Dermis microvascular lymphatic vessel endothelial cell (primary cell): Measurements from ENCODE around the gene NOVA1. TPM values are rescaled to one million over a fixed set of nuclear protein-coding genes. Genes with fewer than 3 reads are reported as not detected.

Source experiments
- DNase-seq, 2 donors: peaks; one replicate each; pipeline versions ENCODE4 v3.0.0 to v3.0.0-alpha.2; 2010; ENCODE audit warnings: low read depth in 2 of 2
- total RNA-seq: library from RNA; depleted of rRNA; stranded (reverse); fragments of >200 nt; gene quantifications from 2 replicates; pipeline ENCODE4 v1.2.1, GENCODE V29; 2014

NOVA1 gene
- total RNA-seq, 1 donor from 2014 or later: under 0.01 TPM

DNA sequence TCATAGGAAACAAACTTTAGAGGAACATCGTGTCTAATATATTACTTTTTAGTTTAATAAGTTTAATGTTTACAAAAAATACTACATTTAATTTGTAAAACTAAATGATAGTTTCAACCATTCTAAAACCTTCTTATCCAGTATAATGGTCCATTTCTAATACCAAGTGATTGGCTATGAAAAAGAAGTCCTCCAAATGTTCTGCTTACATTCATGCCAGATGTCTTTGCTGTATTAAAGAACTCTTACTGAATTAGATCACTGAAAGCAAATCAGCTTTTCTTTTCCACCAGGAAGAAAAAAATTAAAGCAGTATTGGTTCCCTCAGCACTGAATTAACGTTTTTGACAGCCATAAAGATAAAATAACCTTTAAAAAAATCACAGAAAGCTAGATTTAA, 3.7 kb downstream of the NOVA1 start:
- no peak for DNase-seq

DNA sequence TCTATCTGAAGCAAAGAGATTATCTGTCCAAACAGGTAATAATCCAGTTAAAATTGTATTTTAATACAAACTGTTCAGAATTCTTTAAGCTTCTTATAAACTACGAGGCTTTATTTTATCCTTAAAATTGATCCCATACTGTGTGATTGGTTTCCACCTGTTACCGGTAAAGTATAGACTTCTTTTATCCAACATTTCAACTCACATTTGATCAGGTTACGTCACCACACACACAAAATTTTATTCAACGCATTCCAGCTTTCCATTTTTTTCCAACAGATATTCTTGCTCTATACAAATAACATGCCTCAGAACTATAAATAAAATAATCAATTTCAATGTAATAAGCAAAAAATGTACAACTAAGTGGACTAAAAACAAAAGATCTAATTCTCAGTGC, 4.5 kb downstream of the NOVA1 start:
- DNase-seq: no peak

DNA sequence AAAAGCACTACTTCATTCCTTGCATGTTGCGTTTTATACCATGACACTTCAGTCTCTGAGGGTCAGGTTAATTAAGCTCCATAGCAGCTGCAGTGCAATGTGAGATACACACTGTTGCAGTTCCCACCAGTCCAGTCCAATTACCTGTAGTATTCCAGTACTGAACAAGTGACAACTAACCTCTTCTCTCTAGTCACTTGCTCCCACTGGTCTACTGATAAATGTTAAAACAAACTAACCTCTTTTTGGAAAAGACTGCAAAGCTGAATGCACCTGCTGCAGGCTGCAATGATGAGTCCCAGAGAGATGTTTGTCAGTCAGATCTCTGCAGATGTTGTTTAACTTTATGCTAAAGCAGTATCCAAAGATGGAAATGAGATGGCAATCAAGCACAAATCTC, 7.9 kb downstream of the NOVA1 start:
- DNase-seq: no peak

DNA sequence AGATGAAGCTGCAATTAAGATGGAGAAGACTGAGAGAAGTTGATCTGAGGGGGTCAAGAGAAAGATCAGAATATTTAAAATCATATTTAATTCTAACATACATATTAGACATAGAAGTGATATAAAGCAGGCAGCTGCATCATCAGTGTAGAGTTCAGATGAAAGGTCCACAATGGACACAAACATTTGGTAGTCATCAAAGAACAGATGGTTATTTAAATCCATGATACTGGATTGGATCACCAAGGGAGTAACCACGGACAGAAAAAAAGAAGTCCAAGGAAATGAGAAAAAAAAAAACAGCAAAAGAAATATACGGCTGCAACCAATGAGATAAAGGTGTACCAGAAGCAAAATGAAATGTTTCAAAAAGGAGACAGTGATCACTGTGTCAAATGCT, 20.1 kb downstream of the NOVA1 start:
- DNase-seq: no peak

DNA sequence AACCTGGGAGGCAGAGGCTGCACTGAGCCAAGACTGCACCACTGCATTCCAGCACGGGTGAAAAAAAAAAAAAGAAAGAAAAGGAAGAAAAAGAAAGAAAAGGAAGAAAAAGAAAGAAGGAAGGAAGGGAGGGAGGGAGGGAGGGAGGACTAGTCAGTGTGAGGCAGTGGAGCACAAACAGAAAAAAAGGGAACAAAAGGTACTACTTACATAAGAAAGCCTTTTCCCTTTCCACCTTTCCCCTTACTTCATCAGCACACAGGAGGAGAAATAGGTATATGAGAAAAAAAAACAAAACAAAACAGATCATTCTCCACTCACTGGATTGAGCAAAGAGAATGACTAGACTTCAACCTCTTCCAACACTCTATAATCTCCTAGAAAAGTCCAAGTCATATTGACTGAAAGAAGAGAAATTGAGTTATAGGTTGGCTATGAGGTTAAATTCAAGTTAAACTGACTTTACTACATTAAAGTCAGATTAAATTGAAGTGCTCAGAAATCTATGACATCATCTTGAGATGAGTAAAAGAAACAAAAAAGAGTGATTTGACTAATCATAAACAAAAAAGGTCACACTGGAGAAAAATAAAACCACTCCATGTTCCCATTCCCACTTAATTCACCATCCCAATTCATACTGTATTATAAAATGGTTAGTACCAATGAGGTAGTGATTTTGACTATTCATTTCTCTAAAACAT, 43.6 kb downstream of the NOVA1 start:
- DNase-seq: no peak

DNA sequence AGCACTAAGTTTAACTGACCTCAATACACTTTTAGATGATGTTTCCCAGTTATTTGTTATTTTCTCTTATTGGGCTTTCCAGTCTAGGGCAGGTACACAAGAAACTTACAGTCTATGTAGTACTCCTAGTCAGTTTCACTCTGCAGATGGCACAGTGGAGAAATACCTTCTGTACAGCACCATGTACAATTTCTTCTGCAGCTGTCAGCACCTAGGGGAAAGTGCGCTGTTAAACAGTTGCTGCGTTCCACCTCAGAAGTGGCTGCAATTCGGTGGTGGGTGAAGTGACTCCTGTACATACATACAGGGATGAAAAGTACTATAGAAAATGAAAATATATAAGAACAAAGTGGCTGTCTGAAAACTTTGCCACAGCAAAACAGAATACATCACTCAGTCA, 48.3 kb downstream of the NOVA1 start:
- no peak for DNase-seq

DNA sequence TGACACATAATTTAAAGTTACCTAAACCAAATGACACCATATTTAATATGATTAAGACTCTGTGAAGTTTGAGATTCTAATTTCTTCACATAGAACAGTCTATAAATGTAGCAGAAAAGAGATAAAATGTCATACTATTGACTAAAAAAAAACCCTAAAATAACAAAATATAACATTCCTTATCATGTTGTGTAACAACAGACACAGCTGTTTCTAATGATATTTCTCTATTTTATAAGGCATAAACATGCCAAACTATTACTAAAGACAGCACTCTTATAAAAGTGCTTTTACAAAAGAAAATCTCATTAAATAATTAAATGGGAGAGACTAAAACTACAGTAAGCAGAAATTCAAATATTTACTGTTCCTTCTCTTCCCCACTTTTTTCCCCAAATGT, 49.4 kb downstream of the NOVA1 start:
- no peak for DNase-seq

DNA sequence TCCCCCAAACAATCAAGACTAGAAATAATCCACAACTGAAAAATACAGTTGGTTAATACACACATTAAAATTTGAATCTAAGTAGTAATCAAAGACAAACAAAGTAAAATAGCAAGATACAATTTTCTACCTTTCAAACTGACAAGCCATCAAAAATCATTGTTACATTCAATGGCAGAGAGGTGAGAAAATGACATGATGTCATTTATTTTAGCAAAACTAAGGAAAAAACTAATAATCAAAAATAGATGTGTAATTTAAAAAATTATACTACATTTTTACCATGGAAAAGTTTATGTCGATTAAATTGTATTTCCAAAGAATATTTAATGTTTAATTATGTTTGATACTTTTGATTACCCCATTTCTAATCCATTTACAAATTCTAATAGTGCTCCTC, 59.7 kb downstream of the NOVA1 start:
- DNase-seq: no peak

DNA sequence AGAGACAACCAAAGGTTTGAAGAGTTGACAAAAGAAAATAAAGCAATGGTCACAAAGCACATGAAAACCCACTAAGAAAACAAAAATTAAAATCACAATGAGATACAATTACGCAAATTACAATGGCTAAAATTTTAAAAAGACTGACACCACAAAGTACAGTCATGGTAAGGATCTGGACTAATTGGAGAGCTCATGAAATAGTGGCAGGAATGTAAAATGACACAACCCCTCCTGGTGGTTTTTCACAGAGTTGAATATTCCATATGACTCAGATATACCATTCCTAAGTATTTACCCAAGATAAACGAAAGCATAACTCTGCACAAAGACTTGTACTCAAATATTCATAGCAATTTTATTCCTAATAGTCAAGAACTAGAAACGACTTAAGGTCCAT, 65.9 kb downstream of the NOVA1 start:
- no peak for DNase-seq

DNA sequence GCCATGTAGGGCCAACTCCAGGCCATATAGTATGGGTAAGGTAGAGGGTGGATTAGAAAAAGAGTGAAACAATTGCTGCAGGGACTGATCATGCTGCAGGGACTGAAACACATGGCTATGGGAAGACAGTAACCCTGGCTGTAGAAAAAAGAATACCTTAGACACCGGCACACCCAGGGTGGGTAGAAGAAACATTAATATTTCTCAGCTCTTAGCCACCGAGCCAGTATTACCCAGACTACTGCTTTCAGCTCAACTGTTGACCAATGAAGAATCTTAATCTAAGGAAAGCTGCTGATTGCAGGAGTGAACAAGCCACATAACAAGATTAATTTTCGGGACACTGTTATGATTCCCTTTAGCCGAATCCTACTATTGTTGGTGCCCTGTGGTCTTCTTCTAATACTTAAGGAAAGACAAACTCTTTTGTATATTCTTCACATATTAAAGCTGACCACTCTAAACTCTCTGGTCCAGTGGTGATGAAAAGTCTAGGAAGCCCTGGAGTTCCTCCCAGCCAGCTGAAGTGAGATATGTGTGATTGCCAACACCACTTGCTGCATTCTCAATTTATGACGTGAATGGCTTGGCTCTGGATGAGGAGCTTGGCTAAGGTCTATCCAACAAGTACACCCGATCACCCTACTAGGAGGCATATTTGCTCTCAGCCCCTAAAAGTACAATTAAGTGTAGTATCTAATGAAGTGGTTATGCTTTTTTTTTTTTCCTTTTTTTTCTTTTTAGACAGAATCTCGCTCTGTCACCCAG, 69.2 kb downstream of the NOVA1 start:
- no peak for DNase-seq

DNA sequence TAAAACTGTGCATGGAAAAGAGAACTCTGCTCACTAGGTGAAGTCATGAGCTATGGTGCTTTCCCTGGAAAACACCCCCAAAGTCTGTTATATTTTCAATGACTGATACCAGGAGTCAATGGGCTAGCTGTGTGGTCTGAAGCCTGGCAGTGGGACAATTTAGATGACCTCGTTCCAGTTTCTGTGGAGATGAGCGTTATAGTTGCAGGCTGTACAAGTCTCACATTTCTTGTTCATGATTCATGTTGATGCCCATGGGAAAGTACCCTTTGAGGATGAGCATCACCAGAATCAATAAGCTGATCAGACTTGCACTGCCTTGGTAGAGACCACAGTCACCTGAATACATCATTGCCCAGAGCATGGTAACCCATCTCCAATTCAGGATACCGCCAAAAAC, 70.7 kb downstream of the NOVA1 start:
- no peak for DNase-seq

DNA sequence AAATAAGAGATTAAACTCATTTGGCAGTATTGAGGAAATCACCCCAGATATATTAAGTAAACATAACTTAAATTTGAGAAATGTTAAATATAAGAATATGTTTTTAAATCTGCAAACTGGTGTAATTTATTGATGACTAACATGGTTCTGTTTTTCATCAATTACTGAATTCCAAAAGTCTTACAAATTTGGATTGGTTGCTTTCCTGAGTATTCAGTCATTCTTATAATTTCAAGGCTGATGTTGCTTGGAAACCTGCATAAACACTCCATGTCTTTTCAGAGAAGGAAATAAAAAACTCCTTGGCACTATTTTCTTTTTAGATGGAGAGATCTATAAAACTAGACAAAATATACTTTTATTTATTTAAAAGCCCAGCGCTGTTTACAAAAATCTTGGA, 71.7 kb downstream of the NOVA1 start:
- DNase-seq: no peak

DNA sequence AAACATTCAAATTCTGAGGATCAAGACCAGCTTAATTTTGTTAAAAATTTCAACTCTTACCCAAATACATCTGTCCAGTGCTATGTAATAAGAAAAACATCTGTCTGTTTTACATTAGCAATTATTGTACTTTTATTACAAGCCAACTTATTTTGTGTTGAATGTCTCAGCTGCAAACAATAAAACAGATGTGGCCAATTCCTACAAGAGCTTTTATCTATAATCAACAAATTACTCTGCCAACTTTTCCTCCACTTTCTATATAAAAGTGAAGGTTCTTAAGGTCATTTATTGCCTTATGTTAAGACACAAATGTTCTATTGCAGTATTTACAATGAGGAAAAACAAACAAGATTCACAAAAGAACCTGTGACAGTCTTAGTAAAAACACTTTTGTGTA, 72.7 kb downstream of the NOVA1 start:
- no peak for DNase-seq

DNA sequence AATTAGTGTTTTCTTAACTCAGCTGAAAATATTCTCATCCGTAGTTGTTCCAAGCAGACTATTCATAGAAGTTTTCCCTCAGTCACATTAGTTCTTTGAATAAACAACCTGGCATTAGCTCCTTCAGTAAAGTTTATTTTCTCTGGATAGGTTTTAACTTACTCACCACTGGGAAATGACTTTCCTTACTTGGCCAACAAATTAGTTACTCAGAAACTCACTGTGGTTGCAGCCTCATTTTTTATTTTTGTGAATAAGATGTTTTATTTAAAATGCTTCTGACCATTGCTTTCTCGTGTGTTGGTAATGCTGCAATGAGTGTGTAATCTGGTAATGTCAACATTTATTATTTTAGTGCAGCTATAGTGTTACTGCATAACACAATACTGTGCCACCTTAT, 74.9 kb downstream of the NOVA1 start:
- DNase-seq: no peak

DNA sequence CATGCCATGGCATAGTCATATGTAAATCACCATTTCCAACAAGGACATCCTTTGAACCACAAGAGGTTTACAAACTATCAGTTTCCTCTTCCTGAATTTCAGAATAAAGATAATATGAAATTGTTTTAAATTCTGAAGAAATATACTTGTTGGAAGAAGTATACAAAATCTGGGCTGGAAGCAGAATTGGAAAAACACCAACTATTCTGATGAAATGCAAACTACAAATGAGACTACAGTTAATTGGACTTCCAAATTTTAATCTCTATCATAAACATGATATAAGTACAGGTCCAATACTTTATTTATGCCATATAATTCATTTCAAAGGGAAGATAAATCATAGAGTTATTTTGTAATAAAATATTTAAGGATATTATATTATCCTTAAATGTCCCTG, 80.1 kb downstream of the NOVA1 start:
- no peak for DNase-seq

DNA sequence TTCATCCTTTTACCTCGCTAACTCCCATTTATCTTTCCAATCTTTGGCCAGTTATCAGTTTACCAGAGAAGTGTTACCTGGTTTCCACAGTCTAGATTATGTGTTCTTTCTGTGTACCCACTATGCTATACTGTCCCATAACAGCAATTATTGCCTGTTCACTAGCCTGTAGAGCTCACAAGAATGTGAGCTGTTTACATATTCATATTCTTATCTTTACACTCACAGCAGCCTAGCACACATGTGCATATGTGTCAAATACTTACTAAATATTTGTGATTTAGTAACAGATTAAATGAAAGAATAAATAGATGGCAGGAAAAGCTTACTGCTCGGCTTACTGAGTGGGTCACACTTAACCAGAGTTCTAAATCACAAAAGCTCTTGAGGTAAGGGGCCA, 97.8 kb downstream of the NOVA1 start:
- no peak for DNase-seq

DNA sequence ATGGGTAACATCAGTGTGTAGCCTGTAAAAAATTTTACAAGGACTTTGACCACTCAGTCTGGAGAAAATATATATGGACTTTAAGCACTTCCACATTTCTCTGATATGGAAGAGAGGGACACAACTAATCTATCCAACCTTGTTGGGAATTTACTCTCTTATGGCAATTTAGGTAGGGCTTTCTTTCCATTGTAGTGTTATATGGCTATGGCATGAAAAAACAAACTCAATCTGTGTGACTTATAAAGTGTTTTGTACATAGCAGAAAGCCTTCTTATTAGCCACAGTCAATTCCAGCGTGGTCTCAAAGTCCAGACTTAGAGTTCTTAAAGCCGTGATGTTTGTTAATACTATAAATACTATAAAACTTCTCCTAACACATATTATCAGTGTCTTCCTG, 98.3 kb downstream of the NOVA1 start:
- DNase-seq: no peak

DNA sequence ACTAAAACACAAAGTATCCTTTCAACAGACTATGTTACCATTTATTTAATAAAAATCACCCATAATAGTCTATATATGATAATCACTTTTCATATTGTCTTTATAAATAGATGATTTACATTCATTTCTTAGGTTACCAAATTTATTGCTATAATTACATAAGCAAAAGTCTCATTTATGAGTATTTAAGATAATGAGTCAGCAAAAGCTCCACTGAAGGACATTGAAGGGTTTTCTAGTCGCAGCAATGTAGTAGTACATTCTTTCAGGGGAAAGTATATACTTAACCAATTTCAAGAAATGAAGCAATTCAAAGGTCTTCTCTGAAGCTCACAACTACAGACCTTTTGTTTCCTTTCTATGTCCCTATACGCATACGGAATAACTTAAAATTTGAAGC, 110.9 kb downstream of the NOVA1 start:
- DNase-seq: no peak

DNA sequence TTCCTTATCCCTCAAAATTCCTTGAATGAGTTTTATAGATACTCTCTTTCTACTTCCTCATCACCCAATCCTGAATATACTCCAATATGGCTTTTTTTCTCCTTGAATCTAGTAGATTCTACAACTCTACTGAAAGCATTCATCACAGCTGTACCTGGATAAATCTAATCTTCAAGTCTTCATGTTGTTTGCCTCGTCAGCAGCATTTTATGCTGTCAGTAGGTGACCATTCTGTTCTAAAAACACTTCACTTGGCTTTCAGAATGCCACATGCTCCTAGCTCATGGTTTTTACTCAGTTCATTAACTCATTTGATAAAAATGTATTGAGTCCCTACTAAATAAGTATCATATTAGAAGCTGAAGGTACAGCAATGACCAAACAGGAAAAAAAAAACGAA, 113.3 kb downstream of the NOVA1 start:
- no peak for DNase-seq

DNA sequence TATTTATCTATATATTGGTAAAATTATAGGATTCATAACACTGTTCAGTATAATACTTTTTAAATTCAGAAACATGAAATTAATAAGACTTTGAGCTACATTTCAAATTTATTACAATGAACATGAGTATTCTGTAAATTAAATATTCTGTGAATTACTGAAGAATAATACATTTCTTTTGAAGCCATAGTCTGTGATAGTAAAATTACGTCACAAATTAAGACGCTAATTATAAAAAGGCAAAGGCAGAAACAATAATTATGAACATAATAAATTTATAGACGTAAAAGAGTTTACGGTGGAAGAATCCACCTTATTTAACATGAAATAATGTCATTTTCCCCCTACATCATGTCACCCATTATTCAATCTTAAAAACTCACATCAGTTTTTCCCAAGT, 118.9 kb downstream of the NOVA1 start:
- no peak for DNase-seq

DNA sequence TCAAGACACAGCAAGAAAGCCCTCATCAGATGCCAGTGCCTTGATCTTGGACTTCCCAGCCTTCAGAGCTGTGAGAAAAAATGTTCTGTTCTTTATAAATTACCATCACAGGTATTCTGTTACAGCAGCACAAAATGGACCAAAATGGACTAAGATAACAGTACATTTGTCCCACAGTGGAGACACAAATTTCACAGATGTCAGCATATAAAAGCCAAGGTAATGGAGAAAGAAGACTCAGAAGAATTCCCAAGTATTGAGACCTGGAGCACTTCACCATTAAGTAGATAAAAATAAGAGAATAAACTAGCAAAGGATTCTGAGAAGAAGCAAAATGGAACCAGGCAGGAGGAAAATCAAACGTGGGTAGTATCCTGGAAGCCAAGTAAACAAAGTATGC, 131.0 kb downstream of the NOVA1 start:
- DNase-seq: no peak

DNA sequence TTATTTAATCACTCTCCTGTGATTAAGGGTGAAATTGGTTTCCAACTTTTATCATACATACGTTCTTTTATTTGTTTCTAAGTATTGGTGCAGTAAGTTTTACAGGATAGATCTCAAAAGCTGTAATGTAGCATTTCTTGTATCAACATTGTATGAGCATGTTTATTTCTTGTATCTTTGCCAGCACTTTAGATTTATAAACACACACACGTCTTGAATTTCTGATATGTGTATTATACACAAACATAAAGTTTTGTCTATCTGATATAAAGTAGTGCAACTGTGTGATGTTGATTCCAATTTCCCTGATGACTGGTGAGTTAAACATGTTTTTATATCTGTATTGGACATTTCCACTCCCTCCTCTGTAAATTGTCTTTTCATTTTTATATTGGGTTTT, 134.7 kb downstream of the NOVA1 start:
- DNase-seq: no peak

DNA sequence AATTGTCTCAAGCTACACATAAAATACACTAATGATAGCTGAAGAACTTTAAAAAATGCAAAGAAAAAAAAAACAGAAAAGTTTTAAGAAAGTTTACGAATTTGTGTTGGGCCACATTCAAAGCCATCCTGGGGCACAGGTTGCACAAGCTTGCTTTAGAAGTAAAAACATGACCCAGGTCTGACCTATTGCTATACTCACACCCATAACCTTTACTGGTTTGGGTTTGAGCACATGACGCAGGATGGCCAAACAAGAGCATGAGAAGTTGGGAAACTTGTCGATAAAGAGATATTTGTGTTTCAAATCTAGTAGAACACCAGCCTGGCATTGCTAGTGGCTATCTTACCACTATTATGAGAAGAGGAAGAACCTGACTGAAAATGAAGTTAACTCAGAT, 143.7 kb downstream of the NOVA1 start:
- no peak for DNase-seq
